Dendritic cell treated with granulocyte-macrophage colony-stimulating factor and Interleukin-4, amounts not matched to agents 40 ng/mL and 50 ng/mL, for 4 days (primary cell): ENCODE measurements around the gene GDPD4.

Source experiments
- H3K27ac Mint-ChIP-seq: one replicate; pipeline ENCODE4 v1.8.0; 2022; ENCODE audit warnings: mild to moderate bottlenecking, mixed read lengths
- H3K27me3 Mint-ChIP-seq: one replicate; pipeline ENCODE4 v1.8.0; 2022; ENCODE audit warnings: mild to moderate bottlenecking, mixed read lengths
- H3K36me3 Mint-ChIP-seq: one replicate; pipeline ENCODE4 v1.8.0; 2022; ENCODE audit warnings: low read depth, mixed read lengths
- H3K4me1 Mint-ChIP-seq: one replicate; pipeline ENCODE4 v1.8.0; 2022; ENCODE audit warnings: low read depth, mixed read lengths
- H3K4me3 Mint-ChIP-seq: one replicate; pipeline ENCODE4 v1.8.0; 2022; ENCODE audit warnings: mild to moderate bottlenecking, moderate library complexity, mixed read lengths
- H3K9me3 Mint-ChIP-seq: one replicate; pipeline ENCODE4 v1.8.0; 2022; ENCODE audit warnings: mixed read lengths
- intact Hi-C: fragments of 100-400 bp; cut with micrococcal nuclease; formaldehyde crosslinking; loops from one replicate; pipeline ENCODE4 v1.15.0; 2022

The GDPD4 gene

GRCh38 chr11:77211594-77212251, 89.8 kb downstream of the GDPD4 start:
- intact Hi-C loops: no loop called here
- no peaks in the 10 kb centered on the region for H3K27me3 Mint-ChIP-seq
- H3K4me1 Mint-ChIP-seq: peaks cover 4% of the 10 kb centered on the region
- peaks cover 14% of the 10 kb centered on the region for H3K36me3 Mint-ChIP-seq
- H3K9me3 Mint-ChIP-seq: no peaks in the 10 kb centered on the region
- no peak overlapping the region for H3K27ac Mint-ChIP-seq
- H3K4me3 Mint-ChIP-seq: no peak overlapping the region

- Mint-ChIP-seq H3K27me3 (peaks cover 4% of the 10 kb centered on the region), H3K4me1 (peaks cover 10% of the 10 kb centered on the region), H3K36me3 (peaks cover 14% of the 10 kb centered on the region), H3K27ac (no peak overlapping the region), H3K9me3 (no peaks in the 10 kb centered on the region), H3K4me3 (no peak overlapping the region)
- intact Hi-C loops: no loop called here
Observed at GRCh38 chr11:77211040-77211451, 90.4 kb downstream of the GDPD4 start.

- H3K4me3 Mint-ChIP-seq: no peak overlapping the region
- no peaks in the 10 kb centered on the region for H3K9me3 Mint-ChIP-seq
Observed at GRCh38 chr11:77209663-77210062, 91.8 kb downstream of the GDPD4 start.

GRCh38 chr11:77208535-77208934, 93.0 kb downstream of the GDPD4 start:
- Mint-ChIP-seq H3K4me3 (no peak overlapping the region), H3K9me3 (no peaks in the 10 kb centered on the region), H3K27ac (no peak overlapping the region), H3K27me3 (peaks cover 4% of the 10 kb centered on the region), H3K4me1 (peaks cover 12% of the 10 kb centered on the region), H3K36me3 (peaks cover 16% of the 10 kb centered on the region)
- intact Hi-C loops: no loop called here

More at GRCh38 chr11:77209663-77210062, 91.8 kb downstream of the GDPD4 start:
- intact Hi-C loops: no loop called here
- Mint-ChIP-seq H3K27ac (no peak overlapping the region), H3K36me3 (peaks cover 14% of the 10 kb centered on the region), H3K27me3 (peaks cover 4% of the 10 kb centered on the region), H3K4me1 (peaks cover 10% of the 10 kb centered on the region)

- no peak overlapping the region for H3K27ac Mint-ChIP-seq
- H3K36me3 Mint-ChIP-seq: peaks cover 12% of the 10 kb centered on the region
- H3K4me3 Mint-ChIP-seq: no peak overlapping the region
- intact Hi-C loops: no loop called here
- peaks cover 4% of the 10 kb centered on the region for H3K27me3 Mint-ChIP-seq
- no peaks in the 10 kb centered on the region for H3K9me3 Mint-ChIP-seq
- H3K4me1 Mint-ChIP-seq: peaks cover 15% of the 10 kb centered on the region
Observed at GRCh38 chr11:77207618-77208313, 93.7 kb downstream of the GDPD4 start.

GRCh38 chr11:77207019-77207485, 94.4 kb downstream of the GDPD4 start:
- intact Hi-C loops: no loop called here
- H3K4me1 Mint-ChIP-seq: peaks cover 15% of the 10 kb centered on the region
- peak overlapping the region; percentile 31 for H3K27ac Mint-ChIP-seq
- H3K4me3 Mint-ChIP-seq: no peak overlapping the region
- peaks cover 4% of the 10 kb centered on the region for H3K27me3 Mint-ChIP-seq
- H3K36me3 Mint-ChIP-seq: peaks cover 7% of the 10 kb centered on the region
- no peaks in the 10 kb centered on the region for H3K9me3 Mint-ChIP-seq

- Mint-ChIP-seq H3K4me3 (no peak overlapping the region), H3K27me3 (peaks cover 4% of the 10 kb centered on the region), H3K36me3 (peaks cover 8% of the 10 kb centered on the region), H3K9me3 (no peaks in the 10 kb centered on the region), H3K27ac (peak overlapping the region; percentile 31), H3K4me1 (peaks cover 15% of the 10 kb centered on the region)
- intact Hi-C loops: no loop called here
Observed at GRCh38 chr11:77206264-77207018, 95.0 kb downstream of the GDPD4 start.

GRCh38 chr11:77205467-77206263, 95.8 kb downstream of the GDPD4 start:
- Mint-ChIP-seq H3K27ac (no peak overlapping the region), H3K4me3 (no peak overlapping the region), H3K9me3 (no peaks in the 10 kb centered on the region), H3K27me3 (peaks cover 4% of the 10 kb centered on the region), H3K4me1 (peaks cover 15% of the 10 kb centered on the region), H3K36me3 (peaks cover 16% of the 10 kb centered on the region)
- intact Hi-C loops: no loop called here

GRCh38 chr11:77204754-77205466, 96.6 kb downstream of the GDPD4 start:
- peaks cover 18% of the 10 kb centered on the region for H3K36me3 Mint-ChIP-seq
- H3K27me3 Mint-ChIP-seq: peaks cover 4% of the 10 kb centered on the region
- H3K4me1 Mint-ChIP-seq: peaks cover 15% of the 10 kb centered on the region
- H3K4me3 Mint-ChIP-seq: no peak overlapping the region
- intact Hi-C loops: no loop called here
- H3K9me3 Mint-ChIP-seq: no peaks in the 10 kb centered on the region
- H3K27ac Mint-ChIP-seq: no peak overlapping the region

- intact Hi-C loops: no loop called here
- no peak overlapping the region for H3K4me3 Mint-ChIP-seq
- peaks cover 26% of the 10 kb centered on the region for H3K36me3 Mint-ChIP-seq
- no peak overlapping the region for H3K27ac Mint-ChIP-seq
- H3K9me3 Mint-ChIP-seq: no peaks in the 10 kb centered on the region
- peaks cover 4% of the 10 kb centered on the region for H3K27me3 Mint-ChIP-seq
- peaks cover 19% of the 10 kb centered on the region for H3K4me1 Mint-ChIP-seq
Observed at GRCh38 chr11:77203901-77204753, 97.4 kb downstream of the GDPD4 start.

- Mint-ChIP-seq H3K27me3 (peaks cover 4% of the 10 kb centered on the region), H3K4me1 (peaks cover 29% of the 10 kb centered on the region), H3K27ac (no peak overlapping the region), H3K9me3 (no peaks in the 10 kb centered on the region), H3K4me3 (no peak overlapping the region), H3K36me3 (peaks cover 33% of the 10 kb centered on the region)
- intact Hi-C loops: no loop called here
Observed at GRCh38 chr11:77202941-77203900, 98.3 kb downstream of the GDPD4 start.
